DOHH2 (cell line): Measurements from ENCODE around the gene NT5C3A.
A peak's percentile ranks its signal among the peaks of the same experiment; 100 is the strongest.
"Not testable (repeated sequence)": the region's sequence is repeated elsewhere in the genome, so short reads cannot be mapped to it uniquely, and the experiment has no call there.

Experiments used
- H3F3A ChIP-seq: fragments of 200-600 bp; sonication (generic), shearing (Covaris generic); 2 replicates; pipeline ENCODE4 v1.6.0; 2016; ENCODE audit warnings: antibody characterized with exemption, mild to moderate bottlenecking; ENCODE audit not compliant: control insufficient read depth, insufficient read depth
- H3K27ac ChIP-seq: fragments of 200-600 bp; sonication (generic); 2 replicates; pipeline ENCODE4 v1.5.1; 2014; ENCODE audit warnings: low read depth, mild to moderate bottlenecking, low read length, moderate library complexity
- H3K27me3 ChIP-seq: fragments of 200-600 bp; sonication (generic); 2 replicates; pipeline ENCODE4 v1.6.1; 2014; ENCODE audit warnings: mild to moderate bottlenecking, low read length, mixed read lengths; ENCODE audit not compliant: control insufficient read depth
- H3K36me3 ChIP-seq: fragments of 200-600 bp; sonication (generic); 2 replicates; pipeline ENCODE4 v1.6.1; 2014; ENCODE audit warnings: mild to moderate bottlenecking, low read length, moderate library complexity, mixed read lengths; ENCODE audit not compliant: control insufficient read depth
- H3K4me1 ChIP-seq: fragments of 200-600 bp; sonication (generic); 2 replicates; pipeline ENCODE4 v1.6.1; 2014; ENCODE audit warnings: mild to moderate bottlenecking, low read length, mixed read lengths; ENCODE audit not compliant: control insufficient read depth
- H3K4me2 ChIP-seq: fragments of 200-600 bp; sonication (generic); 2 replicates; pipeline ENCODE4 v1.6.0; 2014; ENCODE audit warnings: mild to moderate bottlenecking, low read length, moderate library complexity
- H3K4me3 ChIP-seq: fragments of 200-600 bp; sonication (generic); 2 replicates; pipeline ENCODE4 v1.5.1; 2014; ENCODE audit warnings: mild to moderate bottlenecking, low read length, mixed read lengths
- H3K79me2 ChIP-seq: fragments of 200-600 bp; sonication (generic); 2 replicates; pipeline ENCODE4 v1.6.1; 2014; ENCODE audit warnings: mild to moderate bottlenecking, low read length, mixed read lengths; ENCODE audit not compliant: control insufficient read depth
- H3K9me2 ChIP-seq: fragments of 200-600 bp; sonication (generic); replicated peaks from 2 replicates; pipeline ENCODE4 v1.6.1; 2014; ENCODE audit warnings: mild to moderate bottlenecking, low read length, mixed read lengths; ENCODE audit not compliant: control insufficient read depth
- H3K9me3 ChIP-seq: fragments of 200-600 bp; sonication (generic); 2 replicates; pipeline ENCODE4 v1.6.1; 2014; ENCODE audit warnings: antibody characterized with exemption, low read length, mixed read lengths; ENCODE audit not compliant: control insufficient read depth, insufficient read depth
- H4K20me1 ChIP-seq: fragments of 200-600 bp; sonication (generic); 2 replicates; pipeline ENCODE4 v1.6.0; 2014; ENCODE audit warnings: low read depth, mild to moderate bottlenecking, antibody characterized with exemption, low read length, moderate library complexity; ENCODE audit not compliant: control insufficient read depth, insufficient read depth
- TF ChIP-seq, protein P1 (sequence below): fragments of 200-600 bp; sonication (generic); IDR thresholded peaks from one replicate; pipeline ENCODE4 v1.5.1; 2014; ENCODE audit warnings: antibody characterized with exemption, mild to moderate bottlenecking, low read depth, low read length; ENCODE audit not compliant: poor library complexity, severe bottlenecking

Gene NT5C3A

DNA sequence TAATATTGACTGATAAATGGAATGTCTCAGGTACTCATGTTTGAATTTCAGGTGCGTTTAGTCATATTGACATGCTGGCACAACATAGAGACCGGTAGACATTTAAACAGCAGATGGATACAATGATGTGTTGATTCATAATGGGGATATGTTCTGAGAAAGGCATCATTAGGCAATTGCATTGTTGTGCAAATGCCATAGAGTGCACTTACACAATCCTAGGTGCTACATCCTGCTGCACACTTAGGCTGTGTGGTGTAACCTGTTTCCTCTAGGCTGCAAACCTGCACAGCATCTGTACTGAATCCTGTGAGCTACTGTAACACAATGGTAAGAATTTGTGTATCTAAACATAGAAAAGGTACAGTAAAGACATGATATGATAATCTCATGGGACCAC, 85.4 kb downstream of the NT5C3A start:
- not testable (repeated sequence) for H3K36me3 ChIP-seq, H3K4me3 ChIP-seq, H3K79me2 ChIP-seq, H3K27me3 ChIP-seq, H3K4me2 ChIP-seq, H3K9me2 ChIP-seq, H3K4me1 ChIP-seq, H3K27ac ChIP-seq, H3K9me3 ChIP-seq, H3F3A ChIP-seq, H4K20me1 ChIP-seq

GRCh38 chr7:32971967-32972366, 90.6 kb downstream of the NT5C3A start:
- not testable (repeated sequence) for H3K9me3 ChIP-seq, H3K27ac ChIP-seq, H3K36me3 ChIP-seq, H3F3A ChIP-seq, H3K79me2 ChIP-seq, H3K4me1 ChIP-seq, H3K9me2 ChIP-seq, H3K4me3 ChIP-seq, H4K20me1 ChIP-seq, H3K27me3 ChIP-seq, H3K4me2 ChIP-seq

- H3K27ac ChIP-seq, H3K4me2 ChIP-seq, H3K27me3 ChIP-seq, H3K9me3 ChIP-seq, H3F3A ChIP-seq, H3K9me2 ChIP-seq, H3K4me1 ChIP-seq, H3K79me2 ChIP-seq, H3K4me3 ChIP-seq, H4K20me1 ChIP-seq, H3K36me3 ChIP-seq: not testable (repeated sequence)
Observed at GRCh38 chr7:32967268-32967582, 95.4 kb downstream of the NT5C3A start.

GRCh38 chr7:32966489-32967267, 95.9 kb downstream of the NT5C3A start:
- not testable (repeated sequence) for H3K4me2 ChIP-seq, H3F3A ChIP-seq, H3K9me3 ChIP-seq, H3K27me3 ChIP-seq, H3K36me3 ChIP-seq, H3K9me2 ChIP-seq, H3K79me2 ChIP-seq, H3K4me3 ChIP-seq, H3K4me1 ChIP-seq, H3K27ac ChIP-seq, H4K20me1 ChIP-seq

- not testable (repeated sequence) for H3K4me1 ChIP-seq, H3K4me3 ChIP-seq, H3K79me2 ChIP-seq, H3K27me3 ChIP-seq, H4K20me1 ChIP-seq, H3K9me2 ChIP-seq, H3K36me3 ChIP-seq, H3K27ac ChIP-seq, H3F3A ChIP-seq, H3K9me3 ChIP-seq
- H3K4me2 ChIP-seq = 0 out of 2 replicates have a peak overlapping the region, but pooled peaks have one; percentile 10
- TF ChIP-seq, protein P1, sequence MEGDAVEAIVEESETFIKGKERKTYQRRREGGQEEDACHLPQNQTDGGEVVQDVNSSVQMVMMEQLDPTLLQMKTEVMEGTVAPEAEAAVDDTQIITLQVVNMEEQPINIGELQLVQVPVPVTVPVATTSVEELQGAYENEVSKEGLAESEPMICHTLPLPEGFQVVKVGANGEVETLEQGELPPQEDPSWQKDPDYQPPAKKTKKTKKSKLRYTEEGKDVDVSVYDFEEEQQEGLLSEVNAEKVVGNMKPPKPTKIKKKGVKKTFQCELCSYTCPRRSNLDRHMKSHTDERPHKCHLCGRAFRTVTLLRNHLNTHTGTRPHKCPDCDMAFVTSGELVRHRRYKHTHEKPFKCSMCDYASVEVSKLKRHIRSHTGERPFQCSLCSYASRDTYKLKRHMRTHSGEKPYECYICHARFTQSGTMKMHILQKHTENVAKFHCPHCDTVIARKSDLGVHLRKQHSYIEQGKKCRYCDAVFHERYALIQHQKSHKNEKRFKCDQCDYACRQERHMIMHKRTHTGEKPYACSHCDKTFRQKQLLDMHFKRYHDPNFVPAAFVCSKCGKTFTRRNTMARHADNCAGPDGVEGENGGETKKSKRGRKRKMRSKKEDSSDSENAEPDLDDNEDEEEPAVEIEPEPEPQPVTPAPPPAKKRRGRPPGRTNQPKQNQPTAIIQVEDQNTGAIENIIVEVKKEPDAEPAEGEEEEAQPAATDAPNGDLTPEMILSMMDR = peak; percentile 45
Observed at GRCh38 chr7:32964461-32965159, 98.0 kb downstream of the NT5C3A start.
